Measurements from ENCODE around the gene CSTPP1. TPM values are rescaled to one million over a fixed set of nuclear protein-coding genes. Genes with fewer than 3 reads are reported as not detected.

The CSTPP1 gene
- polyA plus RNA-seq, 1 donor (not counting 4 experiments of a cell fraction or from before 2014, with no cell fraction given) = 20.0 TPM

DNA sequence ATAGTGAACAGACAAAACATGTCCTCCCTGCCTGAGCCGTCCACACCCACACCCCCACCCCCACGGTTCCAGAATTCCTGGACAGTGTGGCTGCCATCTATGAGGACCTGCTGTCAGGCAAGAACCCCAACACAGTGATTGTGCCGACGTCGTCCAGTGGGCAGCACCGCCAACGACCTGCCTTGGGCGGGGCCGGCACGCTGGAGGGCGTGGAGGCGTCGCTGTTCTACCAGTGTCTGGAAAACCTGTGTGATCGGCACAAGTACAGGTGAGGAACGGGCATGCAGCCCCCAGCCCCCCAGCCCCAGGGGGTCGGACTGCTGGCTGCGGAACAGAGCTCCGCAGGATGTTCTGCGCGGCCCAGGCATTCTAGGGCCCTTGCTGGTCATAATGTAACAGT is 220.4 kb downstream of the CSTPP1 start:
- DNase-seq (ENCODE audit: low read depth, low spot score) = no peak

DNA sequence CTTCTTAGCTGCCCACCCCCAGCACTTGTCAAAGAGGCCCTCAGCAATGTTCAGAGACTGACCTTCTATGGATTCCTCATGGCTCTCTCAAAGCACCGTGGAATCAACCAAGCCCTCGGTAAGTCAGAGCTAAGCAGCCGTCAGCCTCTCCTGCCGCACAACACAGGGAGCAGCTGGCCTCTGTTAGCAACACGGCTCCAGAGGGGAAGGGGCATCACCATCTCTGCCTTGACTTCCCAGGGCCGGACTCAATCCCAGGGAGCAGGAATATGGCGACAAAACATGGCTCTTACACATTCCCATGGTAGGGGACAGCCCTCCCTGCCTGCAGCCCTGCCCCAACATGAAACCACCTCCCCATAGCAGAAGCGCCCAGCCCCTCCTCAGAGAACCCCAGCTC is 221.2 kb downstream of the CSTPP1 start:
- Histone ChIP-seq H3K9ac (ENCODE audit: control insufficient read depth, extremely low read depth, insufficient read depth, low read length) (no peak overlapping the region), H3K9me1 (ENCODE audit: control insufficient read depth, extremely low read depth, insufficient read depth, low read length) (no peaks in the 10 kb centered on the region), H3K27ac (ENCODE audit: control insufficient read depth, insufficient read depth, low read length) (no peak overlapping the region), H3K79me2 (ENCODE audit: control insufficient read depth, insufficient read depth, low read length) (no peaks in the 10 kb centered on the region), H3K9me3 (ENCODE audit: control insufficient read depth, low read depth, low read length) (no peaks in the 10 kb centered on the region), H3K36me3 (ENCODE audit: control insufficient read depth in 2 of 2, extremely low read depth in 1 of 2, insufficient read depth in 2 of 2, low read length in 2 of 2) (peaks cover 5 to 6% of the 10 kb centered on the region in 2 experiments), H3K4me2 (ENCODE audit: control insufficient read depth, extremely low read depth, insufficient read depth, low read depth, low read length) (no peak overlapping the region), H3K4me3 (ENCODE audit: control insufficient read depth in 2 of 3, extremely low read depth in 1 of 3, insufficient read depth in 2 of 3, low read depth in 1 of 3, low read length in 3 of 3) (no peak overlapping the region), H2AFZ (ENCODE audit: control insufficient read depth, low read length) (no peak overlapping the region), H3K4me1 (ENCODE audit: control insufficient read depth, extremely low read depth, insufficient read depth, low read length) (peaks cover 9% of the 10 kb centered on the region), H4K20me1 (ENCODE audit: control insufficient read depth, extremely low read depth, insufficient read depth, low read length) (no peaks in the 10 kb centered on the region), H3K27me3 (ENCODE audit: control insufficient read depth, extremely low read depth, insufficient read depth, low read length) (no peaks in the 10 kb centered on the region)
- TF ChIP-seq, protein P1, sequence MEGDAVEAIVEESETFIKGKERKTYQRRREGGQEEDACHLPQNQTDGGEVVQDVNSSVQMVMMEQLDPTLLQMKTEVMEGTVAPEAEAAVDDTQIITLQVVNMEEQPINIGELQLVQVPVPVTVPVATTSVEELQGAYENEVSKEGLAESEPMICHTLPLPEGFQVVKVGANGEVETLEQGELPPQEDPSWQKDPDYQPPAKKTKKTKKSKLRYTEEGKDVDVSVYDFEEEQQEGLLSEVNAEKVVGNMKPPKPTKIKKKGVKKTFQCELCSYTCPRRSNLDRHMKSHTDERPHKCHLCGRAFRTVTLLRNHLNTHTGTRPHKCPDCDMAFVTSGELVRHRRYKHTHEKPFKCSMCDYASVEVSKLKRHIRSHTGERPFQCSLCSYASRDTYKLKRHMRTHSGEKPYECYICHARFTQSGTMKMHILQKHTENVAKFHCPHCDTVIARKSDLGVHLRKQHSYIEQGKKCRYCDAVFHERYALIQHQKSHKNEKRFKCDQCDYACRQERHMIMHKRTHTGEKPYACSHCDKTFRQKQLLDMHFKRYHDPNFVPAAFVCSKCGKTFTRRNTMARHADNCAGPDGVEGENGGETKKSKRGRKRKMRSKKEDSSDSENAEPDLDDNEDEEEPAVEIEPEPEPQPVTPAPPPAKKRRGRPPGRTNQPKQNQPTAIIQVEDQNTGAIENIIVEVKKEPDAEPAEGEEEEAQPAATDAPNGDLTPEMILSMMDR (optimal IDR thresholded peaks at IDR 0.05 in 1 of 3, IDR thresholded peaks at IDR 0.05 in 1 of 3, conservative IDR thresholded peaks at IDR 0.05 in 1 of 3; ENCODE audit: extremely low read depth in 1 of 3, insufficient read depth in 2 of 3, low read length in 3 of 3) = no peak
- TF ChIP-seq EZH2 (IDR thresholded peaks at IDR 0.05; ENCODE audit: low read length) = no peak
- dilution Hi-C loops (cut with MboI; ENCODE audit: extremely low pct_ligation_motif_present, low sequenced_read_pairs) = no loop called here
- no peak for DNase-seq (ENCODE audit: low read depth, low spot score)
- no peak for FAIRE-seq

More for the DNA sequence above, 220.4 kb downstream of the CSTPP1 start:
- no peak for FAIRE-seq
- no peaks in the 10 kb centered on the region for H4K20me1 ChIP-seq (ENCODE audit: control insufficient read depth, extremely low read depth, insufficient read depth, low read length)
- H2AFZ ChIP-seq (ENCODE audit: control insufficient read depth, low read length) = no peak overlapping the region
- peaks cover 2 to 4% of the 10 kb centered on the region in 2 experiments for H3K36me3 ChIP-seq (ENCODE audit: control insufficient read depth in 2 of 2, extremely low read depth in 1 of 2, insufficient read depth in 2 of 2, low read length in 2 of 2)
- no peaks in the 10 kb centered on the region for H3K9me1 ChIP-seq (ENCODE audit: control insufficient read depth, extremely low read depth, insufficient read depth, low read length)
- H3K4me3 ChIP-seq (ENCODE audit: control insufficient read depth in 2 of 3, extremely low read depth in 1 of 3, insufficient read depth in 2 of 3, low read depth in 1 of 3, low read length in 3 of 3) = no peak overlapping the region
- TF ChIP-seq, protein P1 (optimal IDR thresholded peaks at IDR 0.05 in 1 of 3, IDR thresholded peaks at IDR 0.05 in 1 of 3, conservative IDR thresholded peaks at IDR 0.05 in 1 of 3; ENCODE audit: extremely low read depth in 1 of 3, insufficient read depth in 2 of 3, low read length in 3 of 3) = no peak
- no peak for TF ChIP-seq EZH2 (IDR thresholded peaks at IDR 0.05; ENCODE audit: low read length)
- no peaks in the 10 kb centered on the region for H3K27me3 ChIP-seq (ENCODE audit: control insufficient read depth, extremely low read depth, insufficient read depth, low read length)
- peaks cover 9% of the 10 kb centered on the region for H3K4me1 ChIP-seq (ENCODE audit: control insufficient read depth, extremely low read depth, insufficient read depth, low read length)
- H3K9ac ChIP-seq (ENCODE audit: control insufficient read depth, extremely low read depth, insufficient read depth, low read length) = no peak overlapping the region
- dilution Hi-C loops (cut with MboI; ENCODE audit: extremely low pct_ligation_motif_present, low sequenced_read_pairs) = no loop called here
- no peak overlapping the region for H3K4me2 ChIP-seq (ENCODE audit: control insufficient read depth, extremely low read depth, insufficient read depth, low read depth, low read length)
- H3K9me3 ChIP-seq (ENCODE audit: control insufficient read depth, low read depth, low read length) = no peaks in the 10 kb centered on the region
- no peak overlapping the region for H3K27ac ChIP-seq (ENCODE audit: control insufficient read depth, insufficient read depth, low read length)
- no peaks in the 10 kb centered on the region for H3K79me2 ChIP-seq (ENCODE audit: control insufficient read depth, insufficient read depth, low read length)
